Subcutaneous preadipocyte (primary cell): ENCODE results near the gene C5orf15. TPM values are rescaled to one million over a fixed set of nuclear protein-coding genes. Genes with fewer than 3 reads are reported as not detected.

Experiments
- total RNA-seq: library from RNA; depleted of rRNA; stranded (reverse); fragments of >200 nt; gene quantifications from 2 replicates; pipeline ENCODE4 v1.2.3, GENCODE V29; 2012

The C5orf15 gene
- 40.1 and 47.4 TPM in 2 replicates for total RNA-seq

GRCh38 chr5:133968204-133968980 lies at the start of gene C5orf15:
C5orf15 (minus strand) TSS chr5:133968625; CDS start chr5:133968584, 41 bp downstream.

GRCh38 chr5:134004626-134005416 lies 36.4 kb upstream of the C5orf15 start, which contains the start of gene VDAC1:
VDAC1 (minus strand) TSS chr5:134004975; CDS start chr5:133993012, 11,963 bp downstream.

Other genes with a start within 250 kb of the C5orf15 start
- 397 and 398 TPM in 2 replicates for gene VDAC1, start 36.4 kb upstream of the C5orf15 start, total RNA-seq
- gene TCF7, start 146.1 kb upstream of the C5orf15 start, total RNA-seq = 8.1 and 20.9 TPM in 2 replicates
- 115 and 151 TPM in 2 replicates for gene SKP1, start 208.3 kb upstream of the C5orf15 start, total RNA-seq